ENCODE measurements around the gene LRBA. TPM values are rescaled to one million over a fixed set of nuclear protein-coding genes. Genes with fewer than 3 reads are reported as not detected.
A peak's percentile ranks its signal among the peaks of the same experiment; 100 is the strongest.

The LRBA gene
- total and polyA plus RNA-seq, 2 of the 4 experiments (the other 2 are of a cell fraction), result 10.2 to 51.6 TPM

- H3K56ac ChIP-seq (ENCODE audit: extremely low read depth, insufficient read depth, low read length), result no peak overlapping the region
- in situ Hi-C loops (cut with MboI; ENCODE audit: low sequenced_read_pairs), result no loop called here
- no peak overlapping the region for H4K91ac ChIP-seq (ENCODE audit: insufficient read depth, low read depth, low read length)
- dilution Hi-C loops (cut with HindIII; ENCODE audit: low sequenced_read_pairs, unreplicated experiment), result no loop called here
- H3K4ac ChIP-seq (ENCODE audit: low read depth, low read length), result no peak overlapping the region
- no peak overlapping the region for H2AFZ ChIP-seq (replicated peaks; ENCODE audit: low read length, poor library complexity)
- no peak overlapping the region for H4K5ac ChIP-seq (ENCODE audit: low read depth, low read length)
- no peaks in the 10 kb centered on the region for H3K36me3 ChIP-seq (ENCODE audit: control insufficient read depth, insufficient read depth, low read length)
- intact Hi-C loops (cut with micrococcal nuclease), result no loop called here
- no peak overlapping the region for H3K4me3 ChIP-seq (ENCODE audit: insufficient read depth, low read depth, low read length)
- no peak overlapping the region for H2BK15ac ChIP-seq (ENCODE audit: low read depth, low read length)
- no peak overlapping the region for H3K23ac ChIP-seq (ENCODE audit: low read depth, low read length)
- H3K27ac ChIP-seq (ENCODE audit: insufficient read depth, low read length), result no peak overlapping the region
- H3K18ac ChIP-seq (ENCODE audit: low read depth, low read length), result no peak overlapping the region
- H2BK20ac ChIP-seq (ENCODE audit: low read depth, low read length), result no peak overlapping the region
- no TSS peak for BruUV-seq (replicated peaks)
- H4K8ac ChIP-seq (ENCODE audit: low read depth in 2 of 2, low read length in 2 of 2), result no peak overlapping the region
- no peak overlapping the region for H3K9ac ChIP-seq (ENCODE audit: low read depth, low read length)
- ChIA-PET CTCF (interaction anchor here (1.0 kb wide), 1 partner anchor 16 kb away, joined by 4 read pairs; no protein-coding TSS in a partner anchor), POLR2A (ENCODE audit: unreplicated experiment) (no interaction called here)
- TF ChIP-seq RCOR1 (IDR thresholded peaks at IDR 0.05; ENCODE audit: insufficient replicate concordance, low read length) (no peak), CEBPB (IDR thresholded peaks at IDR 0.05; ENCODE audit: low read depth, low read length) (peak; percentile 63; the same call in 1 of the 2 replicates)
- H2BK5ac ChIP-seq (ENCODE audit: low read depth, low read length, poor library complexity, severe bottlenecking), result no peak overlapping the region
- H3K4me2 ChIP-seq (ENCODE audit: low read depth, low read length), result no peak overlapping the region
- H3K4me1 ChIP-seq (ENCODE audit: control insufficient read depth, insufficient read depth, low read length), result no peaks in the 10 kb centered on the region
- DNase-seq (no peak), ATAC-seq (ENCODE audit: low read depth) (no peak)
- H3K9me3 ChIP-seq (ENCODE audit: control insufficient read depth, insufficient read depth, low read length), result no peaks in the 10 kb centered on the region
- WGBS, 2 experiments (ENCODE audit: extremely low coverage in 2 of 2, insufficient read length in 1 of 2), result no CpG with 5 or more reads among the region's 2 CpGs
- peaks cover 0 to 2% of the 10 kb centered on the region in 2 experiments; a peak in 2 of 4 replicates for H3K79me1 ChIP-seq (ENCODE audit: low read depth in 1 of 2, low read length in 2 of 2)
- H3K14ac ChIP-seq (replicated peaks; ENCODE audit: low read depth, low read length), result no peak overlapping the region
- H2BK120ac ChIP-seq (ENCODE audit: low read depth, low read length), result no peak overlapping the region
- no peak overlapping the region for H2AK5ac ChIP-seq (ENCODE audit: low read depth, low read length)
- no peaks in the 10 kb centered on the region for H3K9me1 ChIP-seq (ENCODE audit: insufficient read depth, low read length)
- no peaks in the 10 kb centered on the region for H4K20me1 ChIP-seq (ENCODE audit: insufficient read depth, low read length)
- H2AK9ac ChIP-seq (replicated peaks; ENCODE audit: low read depth, low read length, poor library complexity), result no peak overlapping the region
- no peaks in the 10 kb centered on the region for H3K27me3 ChIP-seq (ENCODE audit: control insufficient read depth, insufficient read depth, low read length)
Measured at GRCh38 chr4:150493851-150494250, 521.2 kb downstream of the LRBA start.
